HepG2 (cell line): ENCODE results near the gene ASXL1. TPM values are rescaled to one million over a fixed set of nuclear protein-coding genes. Genes with fewer than 3 reads are reported as not detected.
A peak's percentile ranks its signal among the peaks of the same experiment; 100 is the strongest.

Experiments
- CCAR2 ChIP-seq: fragments of 200-400 bp; formaldehyde crosslinking; optimal IDR thresholded peaks from 2 replicates; pipeline ENCODE3; 2018; ENCODE audit warnings: low read depth, mild to moderate bottlenecking, low read length, moderate library complexity
- CENPX ChIP-seq: sonication (generic); formaldehyde crosslinking; IDR thresholded peaks from 2 replicates; pipeline ENCODE4 v1.9.0; 2021; ENCODE audit warnings: mild to moderate bottlenecking, missing genetic modification reagents, moderate library complexity
- ETV5 ChIP-seq: IDR thresholded peaks from 2 replicates; pipeline ENCODE4 v1.6.1; 2018; ENCODE audit warnings: missing biosample characterization, missing genetic modification reagents, inconsistent platforms, borderline replicate concordance
- HES4 ChIP-seq: sonication (generic); formaldehyde crosslinking; IDR thresholded peaks from 2 replicates; pipeline ENCODE4 v1.9.0; 2021; ENCODE audit warnings: mild to moderate bottlenecking, missing genetic modification reagents, borderline replicate concordance
- MBNL3 ChIP-seq: fragments of 250-450 bp; sonication (Bioruptor Pico); conservative IDR thresholded peaks from 2 replicates; pipeline ENCODE4 v1.8.0; 2022; ENCODE audit warnings: mild to moderate bottlenecking, inconsistent platforms
- MTF1 ChIP-seq: sonication (generic); formaldehyde crosslinking; IDR thresholded peaks from 2 replicates; pipeline ENCODE4 v1.5.0; 2020; ENCODE audit warnings: missing genetic modification reagents
- NPAS2 ChIP-seq: sonication (generic); formaldehyde crosslinking; IDR thresholded peaks from 2 replicates; pipeline ENCODE4 v1.8.0; 2022; ENCODE audit warnings: mild to moderate bottlenecking, missing genetic modification reagents, borderline replicate concordance
- PBX3 ChIP-seq: sonication (generic); formaldehyde crosslinking; IDR thresholded peaks from 2 replicates; pipeline ENCODE4 v1.8.1; 2023; ENCODE audit warnings: missing genetic modification reagents, inconsistent platforms, borderline replicate concordance
- RAD21 ChIP-seq: fragments of 450-650 bp; formaldehyde crosslinking; IDR thresholded peaks from 2 replicates; pipeline ENCODE4 v1.5.0; 2020; ENCODE audit warnings: mild to moderate bottlenecking
- SMAD3 ChIP-seq: sonication (generic); formaldehyde crosslinking; IDR thresholded peaks from 2 replicates; pipeline ENCODE4 v1.4.0; 2020; ENCODE audit warnings: missing genetic modification reagents
- ZMYM3 ChIP-seq: sonication (generic); formaldehyde crosslinking; IDR thresholded peaks from 2 replicates; pipeline ENCODE4 v1.5.1; 2020; ENCODE audit warnings: mild to moderate bottlenecking, missing genetic modification reagents
- ZNF101 ChIP-seq: sonication (generic); formaldehyde crosslinking; IDR thresholded peaks from 2 replicates; pipeline ENCODE4 v1.4.0; 2020; ENCODE audit warnings: mild to moderate bottlenecking, low read depth, missing genetic modification reagents, borderline replicate concordance
- ZNF580 ChIP-seq: IDR thresholded peaks from 2 replicates; pipeline ENCODE4 v1.6.1; 2016; ENCODE audit warnings: low read depth, borderline replicate concordance
- ZNF670 ChIP-seq: sonication (generic); formaldehyde crosslinking; IDR thresholded peaks from 2 replicates; pipeline ENCODE4 v1.8.0; 2022; ENCODE audit warnings: mild to moderate bottlenecking, missing genetic modification reagents, borderline replicate concordance
- ZNF687 ChIP-seq: sonication (generic); formaldehyde crosslinking; IDR thresholded peaks from 2 replicates; pipeline ENCODE4 v1.5.1; 2020; ENCODE audit warnings: mild to moderate bottlenecking, missing genetic modification reagents, moderate library complexity
- ZNF713 ChIP-seq: sonication (generic); formaldehyde crosslinking; IDR thresholded peaks from 2 replicates; pipeline ENCODE4 v1.4.0; 2020; ENCODE audit warnings: mild to moderate bottlenecking, missing genetic modification reagents
- ZNF724P ChIP-seq: sonication (generic); formaldehyde crosslinking; IDR thresholded peaks from 2 replicates; pipeline ENCODE4 v1.8.0; 2022; ENCODE audit warnings: missing genetic modification reagents, borderline replicate concordance
- ZNF740 ChIP-seq: sonication (generic); formaldehyde crosslinking; IDR thresholded peaks from 2 replicates; pipeline ENCODE4 v1.4.0; 2020; ENCODE audit warnings: missing genetic modification reagents
- ZNF784 ChIP-seq: sonication (generic); formaldehyde crosslinking; IDR thresholded peaks from 2 replicates; pipeline ENCODE4 v1.5.1; 2020; ENCODE audit warnings: missing genetic modification reagents, mild to moderate bottlenecking, borderline replicate concordance
- ZSCAN22 ChIP-seq: sonication (generic); formaldehyde crosslinking; IDR thresholded peaks from 2 replicates; pipeline ENCODE4 v1.4.0; 2020; ENCODE audit warnings: mild to moderate bottlenecking, missing genetic modification reagents
- ZSCAN29 ChIP-seq: sonication (generic); formaldehyde crosslinking; conservative IDR thresholded peaks from 2 replicates; pipeline ENCODE4 v1.4.0; 2020; ENCODE audit warnings: mild to moderate bottlenecking, missing genetic modification reagents
- polyA plus RNA-seq, 8 experiments: library from polyadenylated mRNA; depleted of rRNA in 3 of 8; stranded (reverse) in 7 of 8; unstranded in 1 of 8; fragments of >200 nt; fragmentation: Illumina TruSeq in 4 of 8; extraction: Trizol in 4 of 8; gene quantifications; 2 replicates each; pipeline versions ENCODE4 v1.2.1 to v1.2.3, GENCODE V29; 2011 to 2016; ENCODE audit warnings: low read depth in 4 of 8, missing spikeins in 1 of 8, mixed read lengths in 1 of 8; ENCODE audit not compliant: insufficient read depth in 1 of 8
- total RNA-seq, 5 experiments: library from RNA; depleted of rRNA; stranded (reverse); fragments of >200 nt; fragmentation: Illumina TruSeq; extraction: Trizol; gene quantifications; 2 replicates each; pipeline ENCODE4 v1.2.3, GENCODE V29; 2016; ENCODE audit warnings: low read depth in 1 of 5

ASXL1 gene
- total and polyA plus RNA-seq, 2 of the 13 experiments (the other 11 are each of a cell fraction or from before 2014, with no cell fraction given), result 62.1 to 74.8 TPM

- peak; percentile 36 for TF ChIP-seq RAD21 (CRISPR knock-in tag)
- no peak for TF ChIP-seq SMAD3 (CRISPR knock-in tag)
- no peak for TF ChIP-seq ZNF724P (CRISPR knock-in tag)
- no peak for TF ChIP-seq ZSCAN29 (CRISPR knock-in tag)
- TF ChIP-seq ETV5 (CRISPR knock-in tag), result peak; percentile 68; the same call in 1 of the 2 replicates
- TF ChIP-seq ZNF670, result peak; percentile 85; the same call in 1 of the 2 replicates
- peak; percentile 26; the same call in 1 of the 2 replicates for TF ChIP-seq NPAS2 (CRISPR knock-in tag)
- TF ChIP-seq ZNF101 (CRISPR knock-in tag), result no peak
- 0 out of 2 replicates have a peak, but pooled peaks have one; percentile 46 for TF ChIP-seq ZMYM3 (CRISPR knock-in tag)
- TF ChIP-seq ZNF687 (CRISPR knock-in tag), result peak; percentile 84
- TF ChIP-seq MTF1 (CRISPR knock-in tag), result peak; percentile 19; the same call in 1 of the 2 replicates
- no peak for TF ChIP-seq ZSCAN22 (CRISPR knock-in tag)
- no peak for TF ChIP-seq CCAR2
- no peak; the same call in 1 of the 2 replicates for TF ChIP-seq HES4
- no peak; the same call in none of the 2 replicates for TF ChIP-seq ZNF784 (CRISPR knock-in tag)
- peak; percentile 98 for TF ChIP-seq ZNF740 (CRISPR knock-in tag)
- TF ChIP-seq PBX3, result 0 out of 2 replicates have a peak, but pooled peaks have one; percentile 37
- no peak for TF ChIP-seq CENPX (CRISPR knock-in tag)
- TF ChIP-seq MBNL3 (CRISPR knock-in tag), result no peak
- TF ChIP-seq ZNF713, result no peak
- peak; percentile 20; the same call in 1 of the 2 replicates for TF ChIP-seq ZNF580 (CRISPR knock-in tag)
Measured at GRCh38 chr20:32358883-32359632, 927 bp downstream of the ASXL1 start (continued).
